NCI-H1417 (cell line): Measurements from ENCODE around the gene AGFG1.
"Not testable (repeated sequence)": the region's sequence is repeated elsewhere in the genome, so short reads cannot be mapped to it uniquely, and the experiment has no call there.

ENCODE experiments used
- DNase-seq, 3 experiments: peaks; one replicate each; lab custom pipeline; 2025; lab: John Stamatoyannopoulos, UW

The AGFG1 gene

DNA sequence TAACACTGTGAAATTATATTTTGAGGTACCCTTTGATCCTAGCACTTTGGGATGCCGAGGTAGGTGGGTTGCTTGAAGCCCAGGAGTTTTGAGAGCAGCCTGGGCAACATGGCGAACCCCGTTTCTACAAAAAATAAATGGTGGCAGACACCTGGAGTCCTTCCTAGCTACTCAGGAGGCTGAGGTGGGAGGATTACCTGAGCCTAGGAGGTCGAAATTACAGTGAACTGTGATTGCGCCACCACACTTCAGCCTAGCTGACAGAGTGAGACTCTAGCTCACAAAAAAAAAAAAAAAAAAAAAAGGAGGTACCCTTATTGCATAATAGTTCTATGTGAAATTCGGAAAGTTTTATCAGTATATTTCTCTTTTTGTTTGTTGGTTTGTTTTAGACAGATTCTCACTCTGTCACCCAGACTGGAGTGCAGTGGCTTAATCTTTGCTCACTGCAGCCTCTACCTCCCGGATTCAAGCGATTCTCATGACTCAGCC lies 67.6 kb downstream of the AGFG1 start:
- DNase-seq = no peak

DNA sequence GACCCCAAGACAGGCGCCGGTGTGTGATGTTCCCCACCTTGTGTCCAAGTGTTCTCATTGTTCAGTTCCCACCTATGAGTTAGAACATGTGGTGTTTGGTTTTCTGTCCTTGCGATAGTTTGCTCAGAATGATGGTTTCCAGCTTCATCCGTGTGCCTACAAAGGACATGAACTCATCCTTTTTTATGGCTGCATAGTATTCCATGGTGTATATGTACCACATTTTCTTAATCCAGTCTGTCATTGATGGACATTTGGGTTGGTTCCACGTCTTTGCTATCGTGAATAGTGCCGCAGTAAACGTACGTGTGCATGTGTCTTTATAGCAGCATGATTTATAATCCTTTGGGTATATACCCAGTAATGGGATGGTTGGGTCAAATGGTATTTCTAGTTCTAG lies 68.4 kb downstream of the AGFG1 start:
- not testable (repeated sequence) for DNase-seq

DNA sequence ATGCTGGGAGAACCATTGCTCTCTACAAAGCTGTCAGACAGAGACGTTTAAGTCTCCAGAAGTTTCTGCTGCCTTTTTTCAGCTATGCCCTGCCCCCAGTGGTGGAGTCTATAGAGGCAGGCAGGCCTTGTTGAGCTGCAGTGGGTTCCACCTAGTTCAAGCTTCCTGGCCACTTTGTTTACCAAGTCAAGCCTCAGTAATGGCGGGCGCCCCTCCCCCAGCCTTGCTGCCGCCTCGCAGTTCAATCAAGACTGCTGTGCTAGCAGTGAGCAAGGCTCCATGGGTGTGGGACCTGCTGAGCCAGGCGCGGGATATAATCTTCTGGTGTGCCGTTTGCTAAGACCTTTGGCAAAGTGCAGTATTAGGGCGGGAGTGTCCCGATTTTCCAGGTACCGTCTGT lies 74.0 kb downstream of the AGFG1 start:
- DNase-seq = no peak

DNA sequence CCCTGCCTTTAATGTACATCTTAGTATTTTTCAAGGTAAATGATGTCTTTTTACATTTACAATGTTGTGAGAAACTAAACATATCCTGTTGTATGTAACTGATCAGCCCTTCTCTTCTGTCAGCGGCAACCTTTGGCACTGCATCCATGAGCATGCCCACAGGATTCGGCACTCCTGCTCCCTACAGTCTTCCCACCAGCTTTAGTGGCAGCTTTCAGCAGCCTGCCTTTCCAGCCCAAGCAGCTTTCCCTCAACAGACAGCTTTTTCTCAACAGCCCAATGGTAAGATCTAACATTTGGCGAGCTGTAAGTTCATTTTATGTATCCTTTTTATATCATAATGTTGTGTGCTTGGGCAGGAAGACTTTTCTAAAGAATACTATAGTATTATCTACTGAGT lies 79.9 kb downstream of the AGFG1 start:
- DNase-seq = no peak

DNA sequence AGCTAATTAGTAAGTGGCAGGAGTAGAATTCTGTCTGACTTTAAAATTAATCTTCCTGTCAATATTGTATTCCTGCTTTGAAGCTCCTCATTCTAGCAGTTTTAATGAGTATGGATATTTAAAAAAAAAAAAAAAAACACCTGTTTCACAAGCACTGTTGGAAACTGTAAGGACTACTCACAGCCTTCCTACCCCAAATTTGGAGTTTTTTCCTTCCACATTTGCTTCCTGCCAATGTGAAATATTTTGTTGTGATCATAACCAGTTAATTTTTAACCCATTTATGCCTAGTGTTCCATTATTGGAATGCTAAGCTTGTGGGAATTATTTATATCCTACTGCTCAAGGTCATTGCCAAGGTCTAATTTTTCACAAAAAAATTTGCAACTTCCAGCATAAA lies 90.6 kb downstream of the AGFG1 start:
- no peak for DNase-seq

DNA sequence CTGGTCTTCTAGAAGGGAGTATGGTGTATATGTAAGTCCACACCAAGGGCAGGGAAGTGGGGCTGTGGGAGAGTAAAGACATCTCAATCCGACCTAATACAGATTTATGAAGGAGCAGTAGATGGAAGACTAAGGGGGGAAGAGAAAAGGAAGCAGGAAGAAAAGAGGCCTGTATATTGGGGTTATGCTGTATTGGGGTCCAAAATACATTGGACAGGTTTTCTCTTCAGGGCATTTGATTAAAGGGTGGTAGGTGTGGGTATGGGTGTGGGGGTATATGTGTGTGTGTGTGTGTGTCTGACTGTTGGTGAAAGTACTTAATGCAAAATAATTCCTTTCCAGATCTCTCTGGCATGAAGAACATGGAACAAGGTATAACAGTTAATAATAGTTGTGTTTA lies 93.1 kb downstream of the AGFG1 start:
- DNase-seq = no peak

DNA sequence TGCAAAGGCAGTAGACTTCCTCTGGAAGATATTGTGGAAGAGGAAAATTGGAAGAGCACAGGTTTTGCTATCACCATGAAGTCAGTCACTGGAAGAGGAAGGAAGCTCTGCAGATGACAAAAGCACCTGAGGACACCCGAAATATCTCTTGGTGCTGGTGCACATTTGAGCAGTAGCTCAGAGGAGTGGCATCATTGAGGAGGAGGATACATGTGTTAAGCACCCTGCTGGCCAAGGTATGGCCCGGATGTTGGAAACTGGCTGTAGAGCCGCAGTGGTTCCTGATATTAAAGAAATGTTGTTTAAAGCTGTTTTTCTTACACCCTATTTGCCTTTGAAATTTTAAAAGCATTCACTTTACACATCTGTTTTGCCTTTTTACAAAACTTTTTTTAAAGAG lies 94.1 kb downstream of the AGFG1 start:
- DNase-seq = no peak

DNA sequence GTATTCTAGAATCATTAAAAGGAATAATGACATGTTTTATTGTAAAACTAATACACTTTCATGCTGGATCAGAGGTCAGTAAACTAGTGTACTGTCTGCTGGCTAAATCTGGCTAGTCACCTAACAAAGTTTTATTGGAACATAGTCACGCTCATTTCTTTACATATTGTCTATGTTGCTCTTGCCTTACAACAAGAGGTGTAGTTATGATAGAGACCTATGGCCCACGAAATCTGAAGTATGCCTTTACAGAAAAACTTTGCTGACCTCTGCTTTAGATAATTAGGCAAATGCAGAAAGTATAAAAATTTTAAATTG lies 96.9 kb downstream of the AGFG1 start:
- no peak for DNase-seq

DNA sequence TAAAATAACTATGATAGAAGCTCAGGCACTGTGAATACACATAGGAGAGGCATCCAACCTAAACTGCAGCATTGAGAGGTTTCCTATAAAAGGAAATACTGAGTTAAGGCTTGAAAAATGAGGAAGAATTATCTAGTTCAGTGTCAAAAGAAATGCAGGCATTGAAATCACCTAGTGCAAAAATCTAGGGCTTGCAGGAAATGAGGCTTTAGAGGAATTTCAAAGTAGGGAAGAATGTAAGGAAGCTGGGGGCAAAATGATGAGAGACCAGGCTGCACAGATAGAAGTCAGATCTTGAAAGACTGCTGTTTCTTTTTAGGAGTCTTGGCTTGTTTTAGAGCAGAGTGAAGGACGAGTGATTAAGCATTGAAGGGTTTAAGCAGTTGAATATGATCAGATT lies 98.7 kb downstream of the AGFG1 start:
- no peak for DNase-seq

DNA sequence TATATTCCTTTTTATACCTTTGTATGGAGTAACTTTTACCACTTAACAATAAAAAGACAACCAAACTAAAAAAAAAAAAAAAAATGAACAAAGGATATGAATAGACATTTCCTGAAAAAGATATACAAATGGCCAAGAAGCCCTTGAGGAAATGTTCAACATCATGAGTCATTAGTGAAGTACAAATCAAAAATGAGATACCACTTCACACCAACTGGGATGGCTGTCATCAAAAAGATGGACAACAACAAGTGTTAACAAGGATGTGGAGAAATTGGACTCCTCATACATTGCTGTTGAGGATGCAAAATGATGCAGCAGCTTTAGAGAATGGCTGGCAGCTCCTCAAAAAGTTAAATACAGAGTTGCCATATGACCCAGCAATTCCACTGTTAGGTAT lies 104.2 kb downstream of the AGFG1 start:
- no peak for DNase-seq

DNA sequence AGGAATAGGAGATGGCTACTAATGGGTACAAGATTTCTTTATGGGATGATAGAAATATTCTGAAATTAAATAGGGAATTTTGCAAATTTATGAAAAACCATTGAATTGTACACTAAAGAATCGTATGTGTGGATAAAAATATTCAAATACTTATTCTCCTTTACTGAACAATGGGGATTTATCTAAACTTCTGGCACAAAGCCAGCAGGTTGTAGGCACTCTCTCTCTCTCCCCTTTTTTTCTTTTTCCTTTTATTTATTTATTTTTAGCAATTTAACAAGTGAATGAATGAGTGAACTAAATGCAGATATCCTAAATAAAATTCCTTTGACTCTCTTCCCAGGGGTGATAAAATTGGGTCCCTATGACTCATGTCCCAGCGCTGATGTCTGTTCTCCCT lies 104.9 kb downstream of the AGFG1 start:
- DNase-seq = no peak

DNA sequence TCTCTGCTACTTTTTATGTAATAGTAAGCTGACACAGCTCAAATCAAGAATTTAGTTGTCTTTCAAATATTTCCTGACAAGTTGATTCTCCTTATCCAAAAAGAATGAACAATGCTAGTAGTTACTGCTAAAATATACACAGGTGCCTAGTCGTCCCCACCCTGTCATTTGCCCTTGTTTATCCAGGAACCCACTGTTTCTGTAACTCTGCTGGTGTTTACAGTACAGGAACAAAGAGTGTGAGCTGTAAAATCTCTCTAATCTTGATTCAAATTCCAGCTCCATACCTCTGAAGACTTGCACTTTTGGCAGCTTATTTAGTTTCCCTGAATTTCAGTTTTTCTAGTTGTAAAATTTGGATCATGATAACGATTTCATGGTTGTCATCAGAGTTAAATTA lies 105.6 kb downstream of the AGFG1 start:
- DNase-seq = no peak

DNA sequence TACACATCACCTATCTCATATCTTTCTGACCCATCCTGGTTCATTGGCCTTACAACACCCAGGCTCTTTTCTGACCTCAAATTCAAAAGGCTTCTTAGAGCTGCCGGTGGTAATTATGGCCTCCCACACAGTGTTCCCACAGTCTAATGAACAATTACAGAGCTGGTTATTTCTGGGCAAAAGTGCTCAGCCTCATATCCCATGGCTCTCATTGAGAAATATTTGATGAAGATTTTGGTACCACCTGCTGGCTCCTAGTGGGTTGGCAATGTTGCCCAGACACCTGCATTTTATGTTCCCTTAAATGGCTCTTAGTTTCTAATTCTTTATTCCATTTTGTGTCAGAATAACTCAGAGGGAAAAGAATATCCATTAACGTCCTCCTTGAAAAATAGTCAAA lies 106.7 kb downstream of the AGFG1 start:
- peak in 2 of 3 experiments; percentile 8 to 29 for DNase-seq

DNA sequence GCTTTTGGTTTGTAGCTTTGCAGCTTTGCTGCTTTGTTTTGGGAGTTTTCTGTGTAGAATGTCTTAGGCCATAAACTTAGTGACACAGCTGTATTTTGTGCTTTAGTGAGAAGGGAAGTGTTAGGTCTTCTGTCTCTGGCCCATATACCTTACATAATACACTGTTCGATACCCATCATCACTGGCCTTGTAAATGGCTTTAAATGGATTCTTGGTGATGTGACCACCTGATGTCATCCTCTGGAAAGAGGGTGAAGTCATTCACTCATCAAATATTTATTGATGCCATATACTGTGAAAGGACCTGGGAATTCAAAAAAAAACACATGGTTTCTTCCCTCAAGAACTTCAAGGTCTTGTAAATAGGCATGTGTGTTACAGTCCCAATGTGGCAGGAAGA lies 107.8 kb downstream of the AGFG1 start:
- DNase-seq = no peak

DNA sequence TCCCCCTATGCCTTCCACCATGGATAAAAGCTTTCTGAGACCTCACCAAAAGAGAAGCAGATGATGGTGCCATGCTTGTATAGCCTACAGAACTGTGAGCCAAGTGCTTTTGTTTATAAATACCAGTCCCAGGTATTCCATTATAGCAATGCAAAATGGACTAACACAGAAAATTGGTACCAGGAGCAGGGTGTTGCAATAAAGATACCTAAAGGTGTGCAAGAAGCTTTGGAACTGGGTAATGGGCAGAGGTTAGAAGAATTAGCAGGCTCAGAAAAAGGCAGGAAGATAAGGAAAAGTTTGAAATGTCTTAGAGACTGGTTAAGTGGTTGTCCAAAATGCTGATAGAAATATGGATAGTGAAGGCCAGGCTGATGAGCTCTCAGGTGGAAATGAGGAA lies 110.4 kb downstream of the AGFG1 start:
- DNase-seq = no peak

DNA sequence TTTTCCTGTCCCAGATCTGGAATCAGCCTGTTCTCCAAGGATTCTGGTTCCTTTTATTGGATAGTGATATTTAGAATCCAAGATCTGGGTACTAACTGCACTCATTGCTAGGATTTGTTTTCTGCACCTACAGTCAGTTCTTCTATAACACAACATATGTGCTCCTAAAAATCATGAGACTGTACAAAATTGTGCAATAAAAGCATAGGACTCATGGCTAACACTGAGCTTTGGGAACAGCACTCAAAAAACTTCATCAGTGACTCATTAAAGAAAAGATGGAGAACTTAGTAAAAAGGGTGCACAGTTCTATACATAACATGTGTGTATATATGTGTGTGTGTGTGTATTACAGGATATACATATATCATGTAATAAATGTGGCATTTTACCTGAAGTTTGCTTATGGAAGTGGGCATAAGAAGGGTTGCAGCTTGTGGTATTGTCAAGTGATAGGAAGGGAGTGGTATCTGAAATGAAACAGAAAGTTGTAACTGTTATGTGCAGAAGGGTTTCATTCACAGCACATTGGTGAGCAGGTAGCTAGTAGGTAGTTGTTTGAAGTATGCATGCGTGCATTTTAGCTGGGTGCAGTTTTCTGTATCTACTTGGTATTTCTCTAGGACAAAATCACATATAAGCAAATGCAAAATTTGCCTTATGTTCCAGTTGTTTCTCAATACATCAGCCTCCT lies 120.9 kb downstream of the AGFG1 start:
- no peak for DNase-seq

DNA sequence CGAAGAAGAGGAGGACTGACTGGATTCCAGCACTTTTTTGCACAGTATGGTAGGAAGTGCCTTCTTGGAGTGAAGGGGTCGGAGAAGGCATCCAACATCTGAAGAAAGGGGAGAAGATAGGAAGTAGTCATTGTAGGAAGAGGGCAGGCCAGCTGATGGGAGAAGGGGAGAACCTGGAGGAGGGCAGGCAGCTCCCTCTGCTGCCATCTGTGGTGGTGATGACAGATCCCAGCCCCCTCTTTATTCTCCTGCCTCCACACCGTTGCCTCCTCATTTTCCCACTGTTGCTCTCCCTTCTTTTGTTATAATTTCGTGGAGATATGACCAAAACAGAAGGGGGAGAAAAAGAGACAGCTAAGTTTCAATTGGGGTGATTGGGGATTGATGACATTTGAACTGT lies 123.8 kb downstream of the AGFG1 start:
- no peak for DNase-seq

DNA sequence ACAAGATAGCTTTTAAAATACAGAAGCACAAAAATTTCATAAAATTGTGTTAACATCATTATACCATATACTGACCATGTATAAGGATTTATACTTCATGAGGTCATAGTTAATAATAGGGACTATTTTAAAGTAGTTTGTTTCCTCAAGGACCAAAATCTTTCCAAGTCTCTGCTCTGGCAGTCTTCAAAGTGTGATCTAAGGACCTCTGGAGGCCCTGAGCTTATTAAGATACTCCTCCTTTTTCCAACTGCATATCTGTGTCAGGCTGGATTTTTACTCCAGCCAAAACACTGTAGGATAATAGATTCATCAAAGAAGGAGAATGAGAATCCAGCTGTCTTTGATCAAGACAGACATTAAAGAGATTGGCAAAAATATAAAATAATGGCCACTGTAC lies 125.1 kb downstream of the AGFG1 start:
- no peak for DNase-seq

DNA sequence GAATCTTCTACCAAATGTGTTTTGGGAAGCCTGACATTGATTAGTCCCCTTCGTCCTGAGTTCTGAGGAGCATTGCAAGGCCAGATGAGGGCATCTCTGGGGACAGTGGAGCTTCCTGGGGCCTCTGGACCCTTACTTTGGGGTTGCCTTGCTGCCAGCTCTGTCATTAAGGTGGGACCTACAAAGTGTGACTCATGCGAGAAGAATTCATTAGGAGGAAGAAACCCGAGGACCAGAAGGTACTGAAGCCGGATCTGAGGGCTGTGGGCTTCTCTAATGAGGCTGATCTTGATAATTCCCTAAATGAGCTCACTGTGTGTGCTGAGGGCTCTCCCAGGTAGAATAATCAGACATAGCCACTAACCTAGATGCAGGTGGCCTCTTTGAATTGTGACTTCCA lies 126.0 kb downstream of the AGFG1 start:
- no peak for DNase-seq

DNA sequence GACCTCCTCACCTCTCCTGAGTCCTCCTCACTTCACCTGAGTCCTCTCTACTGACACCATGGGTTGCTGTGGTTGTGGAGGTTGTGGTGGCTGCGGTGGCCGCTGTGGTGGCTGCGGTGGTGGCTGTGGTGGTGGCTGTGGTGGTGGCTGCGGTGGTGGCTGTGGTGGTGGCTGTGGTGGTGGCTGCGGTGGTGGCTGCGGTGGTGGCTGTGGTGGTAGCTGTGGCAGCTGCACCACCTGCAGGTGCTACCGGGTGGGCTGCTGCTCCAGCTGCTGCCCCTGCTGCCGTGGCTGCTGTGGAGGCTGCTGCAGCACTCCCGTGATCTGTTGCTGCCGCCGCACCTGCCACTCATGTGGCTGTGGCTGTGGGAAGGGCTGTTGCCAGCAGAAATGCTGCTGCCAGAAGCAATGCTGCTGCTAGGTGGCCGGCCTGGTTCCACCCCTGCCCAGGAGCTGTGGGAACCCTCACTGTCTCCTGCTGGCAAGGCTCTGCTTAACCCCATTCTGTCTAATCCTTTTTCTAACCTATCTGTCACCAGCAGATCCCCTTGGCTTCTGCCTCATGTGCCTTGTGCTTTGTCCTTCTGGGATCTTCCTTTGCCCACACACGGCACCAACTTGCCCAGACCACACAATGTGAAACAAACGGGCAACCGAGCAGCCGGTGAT lies 127.0 kb downstream of the AGFG1 start, which contains the start of gene SCYGR2:
Gene SCYGR2 (plus strand): TSS at position 59 of the 669 bp plus-strand sequence. CDS start 0 bp downstream, at position 59.
- DNase-seq = not testable (repeated sequence)

DNA sequence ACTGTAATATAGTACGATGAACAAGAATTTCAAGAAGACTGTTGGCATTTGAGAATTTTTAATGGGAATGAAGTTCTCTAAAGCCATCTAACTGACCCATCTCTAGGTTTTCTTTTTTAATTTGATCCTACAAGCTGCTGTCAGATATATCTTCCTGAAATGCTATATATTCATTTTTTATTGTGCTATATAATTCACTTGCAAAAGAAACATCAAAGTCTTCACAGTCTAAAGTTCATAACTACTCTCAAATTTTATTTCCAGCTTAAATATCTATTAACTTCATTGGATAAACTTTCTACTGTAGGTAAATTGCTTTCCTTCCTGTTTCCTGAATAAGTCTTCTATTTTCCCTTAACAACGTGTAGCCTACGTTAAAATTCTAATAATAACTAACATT lies 130.4 kb downstream of the AGFG1 start:
- DNase-seq = no peak

DNA sequence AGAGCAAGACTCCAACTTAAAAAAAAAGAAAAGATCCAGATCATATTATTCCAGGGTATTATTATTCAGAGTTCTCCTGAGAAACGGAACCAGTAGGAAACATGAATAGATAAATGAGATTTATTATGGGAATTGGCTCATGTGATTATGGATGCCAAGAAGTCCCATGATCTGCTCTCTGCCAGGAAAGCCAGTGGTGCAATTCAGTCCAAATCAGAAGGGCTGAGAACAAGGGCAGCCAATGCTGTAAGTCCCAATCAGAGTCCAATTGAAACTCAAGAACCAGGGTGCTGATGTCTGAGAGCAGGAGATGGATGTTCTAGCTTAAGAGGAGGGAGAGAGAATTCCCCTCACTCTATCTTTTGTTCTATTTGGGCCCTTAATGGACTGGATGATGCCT lies 134.5 kb downstream of the AGFG1 start:
- no peak for DNase-seq

DNA sequence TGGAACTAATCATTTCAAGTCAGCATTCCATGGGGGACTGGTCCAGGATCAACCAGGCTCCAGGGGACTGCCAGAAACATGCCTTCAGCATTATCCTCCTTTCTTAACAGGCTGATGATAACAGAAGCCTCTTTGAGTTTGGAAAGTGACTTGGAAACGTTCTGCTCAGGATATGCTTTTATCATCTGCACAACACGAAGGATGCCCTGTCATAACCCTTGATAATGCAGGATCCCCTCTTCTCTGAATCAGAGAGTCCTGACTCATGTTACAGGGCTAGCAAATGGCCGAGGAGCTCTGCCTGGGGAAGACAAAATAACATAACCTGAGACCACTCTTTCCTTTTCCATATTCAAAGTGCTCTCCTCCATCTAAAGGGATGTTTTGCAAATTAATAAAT lies 136.0 kb downstream of the AGFG1 start:
- no peak for DNase-seq
